RCC 7860 (cell line): ENCODE results near the gene EPHA6.
"Not testable (repeated sequence)": the region's sequence is repeated elsewhere in the genome, so short reads cannot be mapped to it uniquely, and the experiment has no call there.

Experiments
- DNase-seq: peaks from one replicate; pipeline ENCODE4 v3.0.0-alpha.2; 2015; ENCODE audit warnings: low spot score
- FAIRE-seq: peaks from 2 replicates; lab custom pipeline; 2012; peaks lifted over from hg19 to GRCh38; lab: Jason Lieb, UNC

EPHA6 gene

GRCh38 chr3:97409612-97410011, 595.2 kb downstream of the EPHA6 start:
- DNase-seq (no peak), FAIRE-seq (no peak)

- FAIRE-seq (no peak), DNase-seq (no peak)
Measured at GRCh38 chr3:97421565-97421964, 607.2 kb downstream of the EPHA6 start.

- no peak for FAIRE-seq
- no peak for DNase-seq
Measured at GRCh38 chr3:97425002-97425401, 610.6 kb downstream of the EPHA6 start.

GRCh38 chr3:97430601-97431000, 616.2 kb downstream of the EPHA6 start:
- FAIRE-seq: no peak
- no peak for DNase-seq

- FAIRE-seq (no peak), DNase-seq (no peak)
Measured at GRCh38 chr3:97432914-97433313, 618.5 kb downstream of the EPHA6 start.

- FAIRE-seq (no peak), DNase-seq (no peak)
Measured at GRCh38 chr3:97438131-97438530, 623.7 kb downstream of the EPHA6 start.

GRCh38 chr3:97439373-97439772, 625.0 kb downstream of the EPHA6 start:
- FAIRE-seq: no peak
- no peak for DNase-seq

GRCh38 chr3:97464035-97464434, 649.6 kb downstream of the EPHA6 start:
- no peak for DNase-seq
- FAIRE-seq: no peak

GRCh38 chr3:97470481-97470880, 656.1 kb downstream of the EPHA6 start:
- FAIRE-seq (no peak), DNase-seq (no peak)

GRCh38 chr3:97479740-97480139, 665.3 kb downstream of the EPHA6 start:
- DNase-seq (no peak), FAIRE-seq (no peak)

GRCh38 chr3:97480696-97481289, 666.4 kb downstream of the EPHA6 start:
- not testable (repeated sequence) for FAIRE-seq, DNase-seq

- DNase-seq (no peak), FAIRE-seq (no peak)
Measured at GRCh38 chr3:97481416-97481815, 667.0 kb downstream of the EPHA6 start.

- FAIRE-seq: no peak
Measured at GRCh38 chr3:97485206-97485605, 670.8 kb downstream of the EPHA6 start.

GRCh38 chr3:97487587-97487986, 673.2 kb downstream of the EPHA6 start:
- DNase-seq (no peak), FAIRE-seq (no peak)

More at GRCh38 chr3:97485206-97485605, 670.8 kb downstream of the EPHA6 start:
- DNase-seq: no peak

GRCh38 chr3:97488741-97489140, 674.3 kb downstream of the EPHA6 start:
- DNase-seq (no peak), FAIRE-seq (no peak)

- DNase-seq (no peak), FAIRE-seq (no peak)
Measured at GRCh38 chr3:97495896-97496295, 681.5 kb downstream of the EPHA6 start.

- no peak for FAIRE-seq
- no peak for DNase-seq
Measured at GRCh38 chr3:97497138-97497537, 682.7 kb downstream of the EPHA6 start.

- DNase-seq: no peak
- FAIRE-seq: no peak
Measured at GRCh38 chr3:97504463-97504862, 690.1 kb downstream of the EPHA6 start.

- FAIRE-seq: no peak
Measured at GRCh38 chr3:97510795-97511194, 696.4 kb downstream of the EPHA6 start.

GRCh38 chr3:97515076-97515475, 700.7 kb downstream of the EPHA6 start:
- FAIRE-seq (no peak), DNase-seq (no peak)

More at GRCh38 chr3:97510795-97511194, 696.4 kb downstream of the EPHA6 start:
- no peak for DNase-seq

GRCh38 chr3:97530691-97531090, 716.3 kb downstream of the EPHA6 start:
- no peak for FAIRE-seq
- no peak for DNase-seq

- not testable (repeated sequence) for FAIRE-seq
Measured at GRCh38 chr3:97547573-97547972, 733.2 kb downstream of the EPHA6 start.

GRCh38 chr3:97550408-97550807, 736.0 kb downstream of the EPHA6 start:
- FAIRE-seq (no peak), DNase-seq (no peak)

More at GRCh38 chr3:97547573-97547972, 733.2 kb downstream of the EPHA6 start:
- DNase-seq: not testable (repeated sequence)
